Esophagus squamous epithelium (tissue), 4 donors: ENCODE results near the gene MMP24.

Experiments used
- CTCF ChIP-seq, 6 experiments: fragments of 450-650 bp in 4 of 6; fragments of 200-600 bp in 2 of 6; sonication (generic) in 2 of 6; IDR thresholded peaks; one replicate each; pipeline ENCODE4 v1.5.1; 2016 to 2019; ENCODE audit warnings: antibody characterized with exemption in 6 of 6, mild to moderate bottlenecking in 4 of 6, moderate library complexity in 4 of 6
- POLR2A ChIP-seq, 4 donors: fragments of 450-650 bp; IDR thresholded peaks; one replicate each; pipeline ENCODE4 v1.6.1; 2017; ENCODE audit warnings: antibody characterized with exemption in 4 of 4, mild to moderate bottlenecking in 4 of 4, moderate library complexity in 3 of 4

GRCh38 chr20:35286899-35287508 is 60.5 kb downstream of the MMP24 start:
- TF ChIP-seq CTCF (IDR thresholded peaks at IDR 0.05) (no peak), POLR2A (IDR thresholded peaks at IDR 0.05) (no peak)
